Adrenal gland (tissue), 5 donors: Measurements from ENCODE around the gene RNU6-9.

Experiments
- POLR2A ChIP-seq, 2 donors: fragments of 450-650 bp; IDR thresholded peaks; one replicate each; pipeline ENCODE4 v1.6.1; 2017; ENCODE audit warnings: antibody characterized with exemption in 2 of 2, mild to moderate bottlenecking in 2 of 2, moderate library complexity in 1 of 2
- TF ChIP-seq, protein P1 (sequence below), 6 experiments: fragments of 450-650 bp in 4 of 6; fragments of 200-600 bp in 2 of 6; sonication (generic) in 1 of 6; IDR thresholded peaks; 1 replicate in 5 of 6; 2 replicates in 1 of 6; pipeline versions ENCODE4 v1.5.1 to v1.8.0; 2016 to 2021; ENCODE audit warnings: antibody characterized with exemption in 6 of 6, mild to moderate bottlenecking in 2 of 6, moderate library complexity in 1 of 6
- donor health status: DM: no; HTN: no; CAD: no.

DNA sequence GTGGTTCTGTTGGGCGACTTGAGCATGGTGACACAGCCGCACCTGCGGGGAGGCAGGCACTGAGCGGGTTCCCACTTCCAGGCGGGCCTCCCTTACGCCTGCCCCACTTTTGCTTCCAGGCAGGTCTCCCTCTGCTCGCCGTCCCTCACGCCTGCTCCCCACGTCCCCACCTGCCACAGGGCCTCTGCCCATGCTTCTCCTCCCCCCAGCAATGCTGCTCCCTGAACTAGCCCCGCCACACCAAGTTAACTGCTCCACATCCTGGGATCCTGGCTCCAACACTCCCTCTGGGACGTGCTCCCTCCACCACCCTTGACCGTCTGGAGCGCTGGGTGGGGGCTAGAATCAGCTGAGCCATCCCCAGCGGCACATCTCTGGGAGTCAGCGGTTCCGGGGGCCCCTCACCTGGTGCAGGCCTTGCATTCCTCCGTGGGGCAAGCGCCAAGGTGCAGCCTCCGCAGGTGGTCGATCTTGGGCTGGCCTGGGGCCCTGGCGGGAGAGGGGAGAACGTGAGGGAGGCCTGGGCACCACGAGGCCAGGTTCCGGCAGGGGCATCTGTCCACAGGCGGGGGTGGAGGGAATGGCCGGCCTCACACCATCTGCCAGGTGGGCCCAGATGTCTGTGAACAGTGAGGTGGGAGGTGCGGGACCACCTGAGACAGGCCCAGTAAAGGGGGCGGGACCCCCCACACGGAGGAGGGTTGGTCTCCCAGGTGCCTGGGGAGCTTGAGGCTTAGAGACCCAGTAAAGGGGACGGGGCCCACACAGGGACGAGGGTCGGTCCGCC lies 24.6 kb upstream of the RNU6-9 start:
- TF ChIP-seq, protein P1, sequence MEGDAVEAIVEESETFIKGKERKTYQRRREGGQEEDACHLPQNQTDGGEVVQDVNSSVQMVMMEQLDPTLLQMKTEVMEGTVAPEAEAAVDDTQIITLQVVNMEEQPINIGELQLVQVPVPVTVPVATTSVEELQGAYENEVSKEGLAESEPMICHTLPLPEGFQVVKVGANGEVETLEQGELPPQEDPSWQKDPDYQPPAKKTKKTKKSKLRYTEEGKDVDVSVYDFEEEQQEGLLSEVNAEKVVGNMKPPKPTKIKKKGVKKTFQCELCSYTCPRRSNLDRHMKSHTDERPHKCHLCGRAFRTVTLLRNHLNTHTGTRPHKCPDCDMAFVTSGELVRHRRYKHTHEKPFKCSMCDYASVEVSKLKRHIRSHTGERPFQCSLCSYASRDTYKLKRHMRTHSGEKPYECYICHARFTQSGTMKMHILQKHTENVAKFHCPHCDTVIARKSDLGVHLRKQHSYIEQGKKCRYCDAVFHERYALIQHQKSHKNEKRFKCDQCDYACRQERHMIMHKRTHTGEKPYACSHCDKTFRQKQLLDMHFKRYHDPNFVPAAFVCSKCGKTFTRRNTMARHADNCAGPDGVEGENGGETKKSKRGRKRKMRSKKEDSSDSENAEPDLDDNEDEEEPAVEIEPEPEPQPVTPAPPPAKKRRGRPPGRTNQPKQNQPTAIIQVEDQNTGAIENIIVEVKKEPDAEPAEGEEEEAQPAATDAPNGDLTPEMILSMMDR (IDR thresholded peaks at IDR 0.05), result no peak
- TF ChIP-seq POLR2A (IDR thresholded peaks at IDR 0.05), result no peak
